Spleen (tissue), 11 donors: ENCODE measurements around the gene FN1. TPM values are rescaled to one million over a fixed set of nuclear protein-coding genes. Genes with fewer than 3 reads are reported as not detected.
A peak's percentile ranks its signal among the peaks of the same experiment; 100 is the strongest.

ENCODE experiments used
- DNase-seq: peaks from one replicate; pipeline ENCODE4 v3.0.0-alpha.2; 2020
- H3K27ac ChIP-seq, 8 donors: fragments of 200-600 bp; sonication (generic) in 7 of 8; 1 replicate in 4 of 8; 2 replicates in 4 of 8; pipeline versions ENCODE4 v1.5.0 to v1.8.0; 2016 to 2021; ENCODE audit warnings: inconsistent platforms in 4 of 8, mild to moderate bottlenecking in 4 of 8, moderate library complexity in 1 of 8
- H3K27me3 ChIP-seq, 7 donors: fragments of 200-600 bp; sonication (generic) in 6 of 7; replicated peaks in 1 of 7; 1 replicate in 4 of 7; 2 replicates in 3 of 7; pipeline versions ENCODE4 v1.5.0 to v1.8.0; 2016 to 2021; ENCODE audit warnings: inconsistent platforms in 3 of 7, mild to moderate bottlenecking in 1 of 7
- H3K36me3 ChIP-seq, 6 donors: fragments of 200-600 bp; sonication (generic) in 5 of 6; 1 replicate in 4 of 6; 2 replicates in 2 of 6; pipeline versions ENCODE4 v1.5.0 to v1.8.0; 2016 to 2021; ENCODE audit warnings: inconsistent platforms in 2 of 6
- H3K4me1 ChIP-seq, 6 donors: fragments of 200-600 bp; sonication (generic) in 5 of 6; 1 replicate in 3 of 6; 2 replicates in 3 of 6; pipeline versions ENCODE4 v1.5.0 to v1.8.0; 2016 to 2021; ENCODE audit warnings: inconsistent platforms in 3 of 6
- H3K4me3 ChIP-seq, 8 donors: fragments of 200-600 bp; sonication (generic) in 7 of 8; 1 replicate in 4 of 8; 2 replicates in 4 of 8; pipeline versions ENCODE4 v1.5.0 to v1.8.0; 2016 to 2021; ENCODE audit warnings: inconsistent platforms in 4 of 8, mild to moderate bottlenecking in 4 of 8, moderate library complexity in 2 of 8
- H3K9me3 ChIP-seq, 8 donors: fragments of 200-600 bp; sonication (generic) in 7 of 8; 1 replicate in 4 of 8; 2 replicates in 4 of 8; pipeline versions ENCODE4 v1.5.0 to v1.8.0; 2016 to 2021; ENCODE audit warnings: inconsistent platforms in 4 of 8
- POLR2A ChIP-seq, 3 donors: fragments of 450-650 bp; IDR thresholded peaks; one replicate each; pipeline ENCODE4 v1.5.1; 2017; ENCODE audit warnings: antibody characterized with exemption in 3 of 3, mild to moderate bottlenecking in 1 of 3
- POLR2AphosphoS5 ChIP-seq, 3 donors: sonication (generic); formaldehyde crosslinking; IDR thresholded peaks; one replicate each; pipeline ENCODE4 v1.5.1; 2017; ENCODE audit warnings: antibody characterized with exemption in 3 of 3
- WGBS, 5 donors: extraction: QIAGEN DNeasy Blood & Tissue Kit in 3 of 5; methylation state at CpG; one replicate each; pipeline versions ENCODE4 v1.1.5 to v1.1.7; 2013 to 2018; 5-methylcytosine and 5-hydroxymethylcytosine counted together
- intact Hi-C: fragments of 100-400 bp; cut with DNase I; formaldehyde crosslinking; loops from one replicate; pipeline ENCODE4 v1.15.0; 2023; ENCODE audit warnings: low total_unique reads
- polyA plus RNA-seq, 3 donors: library from polyadenylated mRNA; stranded (reverse); fragments of 200-250 nt; gene quantifications; one replicate each; pipeline ENCODE4 v1.2.1, GENCODE V29; 2013
- total RNA-seq, 7 donors: library from RNA; depleted of rRNA in 3 of 7; stranded (reverse); fragments of >200 nt in 3 of 7; fragmentation: NEBNext Ultra II Directional in 4 of 7; extraction: Animal tissue kit (Norgen Biotek cat#: 25700) in 4 of 7; gene quantifications; one replicate each; pipeline versions ENCODE4 v1.1.0 to v1.2.1, GENCODE V29; 2016 to 2021
- TF ChIP-seq, protein P1 (sequence below), 11 experiments: fragments of 200-600 bp in 7 of 11; fragments of 450-650 bp in 4 of 11; sonication (generic) in 4 of 11; IDR thresholded peaks in 8 of 11; conservative IDR thresholded peaks in 3 of 11; 1 replicate in 7 of 11; 2 replicates in 4 of 11; pipeline versions ENCODE4 v1.4.0 to v1.8.0; 2016 to 2021; ENCODE audit warnings: antibody characterized with exemption in 11 of 11, inconsistent platforms in 4 of 11, mild to moderate bottlenecking in 1 of 11
- donor health status: healthy with polysubstance abuse.
- donor health status: DM: no; HTN: no; CAD: no; lungs with moderate emphysema.
- donor health status: DM: no; HTN: no; CAD: no.
- donor health status: Bipolar disorder and iron deficiency.
- donor health status: healthy.
- donor health status: DM: no; HTN: no; CAD: no.
- donor health status: DM: yes; HTN: yes; CAD: no.

The FN1 gene
- total and polyA plus RNA-seq, 10 donors: 28.0 to 104 (median 35.8) TPM

DNA sequence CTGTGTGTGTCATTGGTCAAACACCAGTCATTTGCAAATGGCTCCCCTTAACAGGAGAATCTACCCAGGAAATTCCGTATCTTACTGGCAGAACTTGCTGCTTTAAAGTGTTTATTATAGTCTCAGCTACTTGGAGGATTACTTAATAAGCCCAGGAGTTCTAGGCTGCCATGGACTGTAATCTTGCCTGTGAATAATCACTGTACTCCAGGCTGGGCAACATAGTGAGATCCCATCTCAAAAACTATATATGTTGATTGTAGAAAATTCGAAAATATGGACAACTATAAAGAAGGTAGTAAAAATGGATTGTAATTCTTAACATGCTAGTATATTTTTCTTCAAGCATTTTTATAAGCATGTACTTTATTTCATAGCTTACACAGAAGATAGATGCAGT, 119.5 kb downstream of the FN1 start:
- WGBS, 5 donors: 89 to 97% (median 92%) methylated on average over 2 of the region's 2 CpGs
- intact Hi-C loops: no loop called here
- peaks cover 0 to 80% (median 29%) of the 10 kb centered on the region in 6 donors for H3K36me3 ChIP-seq

DNA sequence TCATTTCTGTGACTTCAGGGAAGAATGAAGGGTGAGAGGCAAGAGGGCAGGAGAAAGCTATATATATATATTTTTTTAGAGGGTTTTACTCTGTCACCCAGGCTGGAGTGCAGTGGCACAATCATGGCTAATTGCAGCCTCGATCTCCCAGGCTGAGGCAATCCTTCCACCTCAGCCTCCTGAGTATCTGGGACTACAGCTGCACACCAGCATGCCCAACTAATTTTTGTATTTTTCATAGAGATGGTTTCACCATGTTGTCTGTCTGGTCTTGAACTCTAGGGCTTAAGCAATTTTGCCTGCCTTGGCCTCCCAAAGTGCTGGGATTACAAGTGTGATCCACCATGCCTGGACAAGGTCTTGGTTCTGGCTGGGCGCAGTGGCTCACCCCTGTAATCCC, 120.6 kb downstream of the FN1 start:
- intact Hi-C loops: no loop called here
- Histone ChIP-seq H3K27ac (no peak overlapping the region), H3K36me3 (peaks cover 0 to 70% (median 20%) of the 10 kb centered on the region in 6 donors), H3K4me1 (peaks cover 11 to 49% (median 24%) of the 10 kb centered on the region in 6 donors), H3K27me3 (no peaks in the 10 kb centered on the region), H3K4me3 (no peak overlapping the region), H3K9me3 (no peaks in the 10 kb centered on the region)
- TF ChIP-seq, protein P1, sequence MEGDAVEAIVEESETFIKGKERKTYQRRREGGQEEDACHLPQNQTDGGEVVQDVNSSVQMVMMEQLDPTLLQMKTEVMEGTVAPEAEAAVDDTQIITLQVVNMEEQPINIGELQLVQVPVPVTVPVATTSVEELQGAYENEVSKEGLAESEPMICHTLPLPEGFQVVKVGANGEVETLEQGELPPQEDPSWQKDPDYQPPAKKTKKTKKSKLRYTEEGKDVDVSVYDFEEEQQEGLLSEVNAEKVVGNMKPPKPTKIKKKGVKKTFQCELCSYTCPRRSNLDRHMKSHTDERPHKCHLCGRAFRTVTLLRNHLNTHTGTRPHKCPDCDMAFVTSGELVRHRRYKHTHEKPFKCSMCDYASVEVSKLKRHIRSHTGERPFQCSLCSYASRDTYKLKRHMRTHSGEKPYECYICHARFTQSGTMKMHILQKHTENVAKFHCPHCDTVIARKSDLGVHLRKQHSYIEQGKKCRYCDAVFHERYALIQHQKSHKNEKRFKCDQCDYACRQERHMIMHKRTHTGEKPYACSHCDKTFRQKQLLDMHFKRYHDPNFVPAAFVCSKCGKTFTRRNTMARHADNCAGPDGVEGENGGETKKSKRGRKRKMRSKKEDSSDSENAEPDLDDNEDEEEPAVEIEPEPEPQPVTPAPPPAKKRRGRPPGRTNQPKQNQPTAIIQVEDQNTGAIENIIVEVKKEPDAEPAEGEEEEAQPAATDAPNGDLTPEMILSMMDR (IDR thresholded peaks at IDR 0.05 in 8 of 11, conservative IDR thresholded peaks at IDR 0.05 in 3 of 11): no peak
- TF ChIP-seq POLR2AphosphoS5 (IDR thresholded peaks at IDR 0.05) (no peak), POLR2A (IDR thresholded peaks at IDR 0.05) (no peak)
- 87 to 96% (median 94%) methylated on average over 2 of the region's 2 CpGs for WGBS, 5 donors
- no peak for DNase-seq

More for the DNA sequence above, 119.5 kb downstream of the FN1 start:
- Histone ChIP-seq H3K27ac (no peak overlapping the region), H3K27me3 (no peaks in the 10 kb centered on the region), H3K9me3 (no peaks in the 10 kb centered on the region), H3K4me3 (no peak overlapping the region), H3K4me1 (peaks cover 11 to 43% (median 21%) of the 10 kb centered on the region in 6 donors)
- TF ChIP-seq POLR2A (IDR thresholded peaks at IDR 0.05) (no peak), POLR2AphosphoS5 (IDR thresholded peaks at IDR 0.05) (no peak)
- TF ChIP-seq, protein P1 (IDR thresholded peaks at IDR 0.05 in 8 of 11, conservative IDR thresholded peaks at IDR 0.05 in 3 of 11): no peak
- DNase-seq: no peak

DNA sequence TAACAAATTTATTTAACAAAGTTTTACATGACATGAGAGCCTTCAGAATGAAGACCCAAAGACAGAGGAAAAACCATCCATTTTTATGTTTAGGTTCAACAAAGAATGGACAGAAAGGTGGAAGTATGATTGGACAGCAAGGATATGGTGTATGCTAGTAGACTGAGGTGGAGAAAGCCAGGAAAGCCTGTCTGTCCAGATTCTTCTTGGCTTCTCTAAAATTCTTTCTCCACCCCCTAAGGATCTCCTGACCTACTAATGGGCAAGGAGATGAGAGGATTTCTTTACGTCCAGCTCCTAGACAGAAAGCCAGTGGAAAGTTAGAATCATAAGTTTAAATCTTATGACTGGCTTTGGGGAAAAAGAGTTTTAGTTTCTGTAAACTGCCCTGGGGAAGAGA, 121.0 kb downstream of the FN1 start:
- TF ChIP-seq, protein P1 (IDR thresholded peaks at IDR 0.05 in 8 of 11, conservative IDR thresholded peaks at IDR 0.05 in 3 of 11): no peak
- no peak for DNase-seq
- no peak overlapping the region for H3K4me3 ChIP-seq
- WGBS, 5 donors: 71 to 90% (median 83%) methylated on average over 1 of the region's 1 CpG
- H3K27me3 ChIP-seq: no peaks in the 10 kb centered on the region
- peaks cover 11 to 49% (median 24%) of the 10 kb centered on the region in 6 donors for H3K4me1 ChIP-seq
- H3K9me3 ChIP-seq: no peaks in the 10 kb centered on the region
- intact Hi-C loops: no loop called here
- no peak overlapping the region for H3K27ac ChIP-seq
- H3K36me3 ChIP-seq: peaks cover 0 to 66% (median 16%) of the 10 kb centered on the region in 6 donors

DNA sequence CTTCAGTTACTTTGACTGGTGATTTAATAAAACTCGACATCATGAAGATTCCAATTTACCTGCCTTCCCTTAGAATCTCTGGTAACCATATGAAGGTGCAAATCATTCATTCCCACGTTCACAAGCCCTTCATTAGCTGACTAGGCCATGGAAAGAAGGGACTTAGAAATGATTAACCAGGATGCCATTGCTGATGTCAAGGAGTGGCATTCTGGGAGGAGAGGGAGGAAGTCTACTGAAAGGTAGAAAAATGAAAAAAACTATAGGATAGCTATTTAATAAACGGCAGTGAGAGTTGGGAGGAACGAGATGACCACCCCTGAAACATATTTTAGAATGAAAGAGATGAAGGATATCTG, 122.6 kb downstream of the FN1 start:
- H3K4me3 ChIP-seq: peak overlapping the region in 3 of 8 donors; percentile 80 to 95 (median 89)
- WGBS, 5 donors: 79 to 92% (median 87%) methylated on average over 4 of the region's 4 CpGs
- peaks cover 11 to 49% (median 24%) of the 10 kb centered on the region in 6 donors for H3K4me1 ChIP-seq
- intact Hi-C loops: no loop called here
- H3K9me3 ChIP-seq: no peaks in the 10 kb centered on the region
- H3K27ac ChIP-seq: peak overlapping the region in 3 of 8 donors; percentile 86 to 87 (median 87)
- no peaks in the 10 kb centered on the region for H3K27me3 ChIP-seq
- TF ChIP-seq POLR2AphosphoS5 (IDR thresholded peaks at IDR 0.05) (no peak), POLR2A (IDR thresholded peaks at IDR 0.05) (no peak)
- TF ChIP-seq, protein P1 (IDR thresholded peaks at IDR 0.05 in 8 of 11, conservative IDR thresholded peaks at IDR 0.05 in 3 of 11): no peak
- peaks cover 0 to 49% (median 3%) of the 10 kb centered on the region in 6 donors for H3K36me3 ChIP-seq
- no peak for DNase-seq
